ENCODE measurements around the gene NT5DC1.

The NT5DC1 gene

DNA sequence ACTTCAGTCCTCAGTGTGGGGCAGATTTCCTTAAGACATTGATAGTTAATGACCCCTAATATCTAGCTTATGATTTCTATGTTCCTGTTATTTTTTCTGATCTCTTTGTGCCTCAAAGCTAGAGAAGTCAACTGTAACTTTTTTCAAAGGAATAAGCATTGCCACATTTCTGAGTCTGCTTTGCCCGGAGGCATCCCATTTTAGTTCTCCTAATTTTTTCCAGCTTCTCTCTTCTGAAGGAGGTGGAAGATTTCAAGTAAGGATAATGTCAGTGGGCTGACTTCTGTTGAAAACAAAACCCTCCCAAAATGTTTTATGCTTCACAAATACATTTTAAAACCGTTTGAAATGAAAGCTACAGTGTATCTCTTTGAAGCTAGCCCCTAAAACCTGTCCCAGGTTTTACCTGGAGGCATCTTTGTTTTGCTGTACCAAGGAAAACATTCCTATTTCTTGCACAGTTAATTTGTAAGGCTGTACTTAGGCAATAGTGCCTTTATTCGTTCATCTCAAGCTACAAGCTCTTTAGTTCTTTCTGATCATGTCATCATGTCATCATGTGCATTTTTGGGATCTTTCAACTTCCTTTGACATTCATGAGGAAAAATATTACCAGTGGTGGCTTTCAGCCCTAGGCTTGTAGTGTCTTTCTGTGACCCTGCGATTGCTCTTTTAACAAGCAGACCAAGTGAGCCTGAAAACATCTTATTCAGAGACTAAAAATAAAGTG is 107.6 kb downstream of the NT5DC1 start:
- DNase-seq (ENCODE audit: extremely low read depth, low read depth) = no peak
- no peak overlapping the region for H3K4me3 ChIP-seq (replicated peaks; ENCODE audit: low read depth, low read length)
- TF ChIP-seq CTCF (IDR thresholded peaks at IDR 0.05; ENCODE audit: low read depth, low read length, missing control alignments) = no peak

- no peak overlapping the region for H3K4me3 ChIP-seq (replicated peaks; ENCODE audit: low read depth, low read length)
- no peak for TF ChIP-seq CTCF (IDR thresholded peaks at IDR 0.05; ENCODE audit: low read depth, low read length, missing control alignments)
- no peak for DNase-seq (ENCODE audit: extremely low read depth, low read depth)
Measured at GRCh38 chr6:116210316-116210715, 109.7 kb downstream of the NT5DC1 start.

DNA sequence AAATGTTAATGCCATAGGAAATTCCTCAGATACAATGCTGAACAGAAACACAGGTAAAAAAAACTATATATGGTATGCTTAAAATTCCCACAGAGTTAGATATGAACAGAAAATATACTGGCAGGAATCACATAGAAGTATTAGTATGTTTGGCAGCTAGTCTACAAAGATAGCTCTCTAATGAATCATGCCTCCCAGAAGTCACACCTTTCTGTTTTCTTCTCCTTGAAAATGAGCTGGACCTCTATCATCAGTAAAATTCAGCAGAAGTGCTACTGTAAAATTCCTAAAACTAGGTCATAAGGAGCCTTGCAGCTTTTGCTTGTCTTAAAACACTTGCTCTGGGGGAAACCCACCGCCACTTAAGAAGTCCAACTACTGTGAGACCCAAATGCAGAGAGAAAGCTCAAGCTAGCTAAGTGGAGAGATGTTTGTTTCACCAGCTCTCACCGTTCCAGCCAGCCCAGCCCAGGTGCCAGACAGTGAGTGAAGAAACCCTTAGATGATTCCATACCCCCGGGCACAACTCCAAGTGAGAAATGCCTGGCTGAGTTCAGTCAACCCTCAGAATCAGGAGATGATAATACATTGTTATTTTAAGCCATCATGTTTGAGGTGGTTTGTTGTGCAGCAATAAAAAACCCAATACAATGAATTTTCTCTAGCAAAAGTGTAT is 110.2 kb downstream of the NT5DC1 start:
- no peak for TF ChIP-seq CTCF (IDR thresholded peaks at IDR 0.05; ENCODE audit: low read depth, low read length, missing control alignments)
- no peak for DNase-seq (ENCODE audit: extremely low read depth, low read depth)
- no peak overlapping the region for H3K4me3 ChIP-seq (replicated peaks; ENCODE audit: low read depth, low read length)

DNA sequence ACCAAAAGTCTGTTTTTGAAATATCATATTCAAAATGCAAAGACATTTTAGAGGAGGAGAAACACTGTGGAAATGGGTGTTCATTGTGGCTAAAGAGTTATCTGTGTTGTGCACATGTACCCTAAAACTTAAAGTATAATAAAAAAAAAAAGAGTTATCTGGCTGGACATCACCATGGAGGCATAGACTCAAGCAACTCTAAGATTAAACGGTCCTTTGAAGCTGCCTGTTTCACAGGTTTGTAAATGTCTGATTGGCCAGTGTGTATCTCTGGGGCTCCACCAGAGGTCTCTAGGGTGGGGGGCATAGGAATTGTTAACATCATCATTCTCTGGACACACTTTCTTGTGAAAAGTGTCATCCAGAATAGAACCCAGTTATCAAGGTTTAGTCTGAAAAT is 114.0 kb downstream of the NT5DC1 start:
- no peak for DNase-seq (ENCODE audit: extremely low read depth, low read depth)
- no peak for TF ChIP-seq CTCF (IDR thresholded peaks at IDR 0.05; ENCODE audit: low read depth, low read length, missing control alignments)
- no peak overlapping the region for H3K4me3 ChIP-seq (replicated peaks; ENCODE audit: low read depth, low read length)

DNA sequence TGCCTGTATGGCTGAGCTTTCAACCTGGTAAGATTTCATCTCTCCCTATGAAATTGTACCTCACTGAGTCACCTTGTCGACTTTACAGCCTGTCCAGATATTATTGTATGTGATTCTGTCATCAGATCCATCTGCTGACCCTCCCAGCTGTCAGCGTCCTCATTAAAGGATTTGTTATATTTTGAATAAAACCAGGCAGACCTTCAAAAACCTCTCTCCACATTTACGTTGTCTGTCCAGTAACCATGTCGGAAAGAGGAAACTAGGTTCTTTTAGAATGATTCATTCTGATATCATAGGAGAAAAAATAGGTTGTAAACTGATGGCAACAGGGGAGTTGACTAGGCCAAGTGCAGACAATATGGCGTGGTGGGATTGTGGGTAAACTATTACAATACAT is 114.8 kb downstream of the NT5DC1 start:
- TF ChIP-seq CTCF (IDR thresholded peaks at IDR 0.05; ENCODE audit: low read depth, low read length, missing control alignments) = no peak
- DNase-seq (ENCODE audit: extremely low read depth, low read depth) = no peak
- no peak overlapping the region for H3K4me3 ChIP-seq (replicated peaks; ENCODE audit: low read depth, low read length)

DNA sequence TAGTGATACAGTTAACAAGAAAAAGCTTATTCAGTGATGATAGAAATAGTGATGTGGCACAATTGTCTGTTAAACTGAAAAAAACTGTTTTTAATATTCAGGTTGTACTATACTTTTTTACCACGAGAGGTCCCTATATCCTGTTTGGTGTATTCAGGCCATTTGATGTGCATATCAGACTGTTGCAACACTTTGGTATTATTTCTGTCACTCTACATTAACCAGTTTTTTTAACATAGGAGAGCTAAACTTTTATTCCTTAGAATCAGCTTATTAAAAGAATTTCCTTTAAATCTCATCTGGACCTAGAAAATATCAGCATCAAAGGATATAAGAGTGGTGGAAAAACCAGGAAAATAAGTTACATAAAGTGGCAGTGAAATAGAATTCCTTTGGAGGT is 116.4 kb downstream of the NT5DC1 start:
- TF ChIP-seq CTCF (IDR thresholded peaks at IDR 0.05; ENCODE audit: low read depth, low read length, missing control alignments) = peak; percentile 30
- DNase-seq (ENCODE audit: extremely low read depth, low read depth) = no peak
- no peak overlapping the region for H3K4me3 ChIP-seq (replicated peaks; ENCODE audit: low read depth, low read length)
